ENCODE measurements around the gene TRAK2.
"Not testable (repeated sequence)": the region's sequence is repeated elsewhere in the genome, so short reads cannot be mapped to it uniquely, and the experiment has no call there.

Gene TRAK2

GRCh38 chr2:201414099-201415023 lies 36.9 kb downstream of the TRAK2 start:
- peak; percentile 29 for DNase-seq

- DNase-seq = no peak
Measured at GRCh38 chr2:201413552-201413951, 37.7 kb downstream of the TRAK2 start.

GRCh38 chr2:201413143-201413542 lies 38.1 kb downstream of the TRAK2 start:
- no peak for DNase-seq

- DNase-seq = no peak
Measured at GRCh38 chr2:201411421-201411820, 39.8 kb downstream of the TRAK2 start.

GRCh38 chr2:201408931-201409330 lies 42.3 kb downstream of the TRAK2 start:
- no peak for DNase-seq

GRCh38 chr2:201407265-201407664 lies 44.0 kb downstream of the TRAK2 start:
- DNase-seq = no peak

GRCh38 chr2:201406077-201406662 lies 45.1 kb downstream of the TRAK2 start:
- DNase-seq = peak; percentile 15

- DNase-seq = no peak
Measured at GRCh38 chr2:201404699-201405280, 46.5 kb downstream of the TRAK2 start.

- DNase-seq = no peak
Measured at GRCh38 chr2:201403880-201404279, 47.4 kb downstream of the TRAK2 start.

- no peak for DNase-seq
Measured at GRCh38 chr2:201402651-201403562, 48.4 kb downstream of the TRAK2 start.

GRCh38 chr2:201401815-201402214 lies 49.4 kb downstream of the TRAK2 start:
- DNase-seq = no peak

- DNase-seq = no peak
Measured at GRCh38 chr2:201396595-201396994, 54.7 kb downstream of the TRAK2 start.

- DNase-seq = no peak
Measured at GRCh38 chr2:201383136-201383535, 68.1 kb downstream of the TRAK2 start.

- DNase-seq = no peak
Measured at GRCh38 chr2:201378496-201379397, 72.5 kb downstream of the TRAK2 start.

- DNase-seq = no peak
Measured at GRCh38 chr2:201377218-201377617, 74.0 kb downstream of the TRAK2 start.

- no peak for DNase-seq
Measured at GRCh38 chr2:201369775-201370174, 81.5 kb downstream of the TRAK2 start.

- DNase-seq = not testable (repeated sequence)
Measured at GRCh38 chr2:201369318-201369717, 81.9 kb downstream of the TRAK2 start.

GRCh38 chr2:201366146-201366545 lies 85.1 kb downstream of the TRAK2 start:
- no peak for DNase-seq

GRCh38 chr2:201363857-201364560 lies 87.2 kb downstream of the TRAK2 start:
- peak; percentile 76 for DNase-seq

- no peak for DNase-seq
Measured at GRCh38 chr2:201362396-201362795, 88.9 kb downstream of the TRAK2 start.
